Sigmoid colon (tissue), 3 donors: ENCODE results near the gene RALGAPB.

Experiments used
- CTCF ChIP-seq, 4 experiments: fragments of 450-650 bp in 3 of 4; fragments of 200-600 bp in 1 of 4; IDR thresholded peaks; one replicate each; pipeline ENCODE4 v1.5.1; 2016 to 2019; ENCODE audit warnings: antibody characterized with exemption in 4 of 4, mild to moderate bottlenecking in 3 of 4, moderate library complexity in 2 of 4
- POLR2A ChIP-seq, 2 donors: fragments of 450-650 bp; IDR thresholded peaks; one replicate each; pipeline ENCODE4 v1.6.1; 2016; ENCODE audit warnings: antibody characterized with exemption in 2 of 2, mild to moderate bottlenecking in 2 of 2, moderate library complexity in 2 of 2

- TF ChIP-seq POLR2A (IDR thresholded peaks at IDR 0.05) (no peak), CTCF (IDR thresholded peaks at IDR 0.05) (no peak)
Observed at GRCh38 chr20:38454556-38455473, 17.8 kb upstream of the RALGAPB start.
